ENCODE data around the gene TBC1D9B. TPM values are rescaled to one million over a fixed set of nuclear protein-coding genes. Genes with fewer than 3 reads are reported as not detected.

The TBC1D9B gene
- polyA plus RNA-seq, 2 of the 4 experiments (the other 2 are of a cell fraction) = 37.2 to 64.7 TPM

DNA sequence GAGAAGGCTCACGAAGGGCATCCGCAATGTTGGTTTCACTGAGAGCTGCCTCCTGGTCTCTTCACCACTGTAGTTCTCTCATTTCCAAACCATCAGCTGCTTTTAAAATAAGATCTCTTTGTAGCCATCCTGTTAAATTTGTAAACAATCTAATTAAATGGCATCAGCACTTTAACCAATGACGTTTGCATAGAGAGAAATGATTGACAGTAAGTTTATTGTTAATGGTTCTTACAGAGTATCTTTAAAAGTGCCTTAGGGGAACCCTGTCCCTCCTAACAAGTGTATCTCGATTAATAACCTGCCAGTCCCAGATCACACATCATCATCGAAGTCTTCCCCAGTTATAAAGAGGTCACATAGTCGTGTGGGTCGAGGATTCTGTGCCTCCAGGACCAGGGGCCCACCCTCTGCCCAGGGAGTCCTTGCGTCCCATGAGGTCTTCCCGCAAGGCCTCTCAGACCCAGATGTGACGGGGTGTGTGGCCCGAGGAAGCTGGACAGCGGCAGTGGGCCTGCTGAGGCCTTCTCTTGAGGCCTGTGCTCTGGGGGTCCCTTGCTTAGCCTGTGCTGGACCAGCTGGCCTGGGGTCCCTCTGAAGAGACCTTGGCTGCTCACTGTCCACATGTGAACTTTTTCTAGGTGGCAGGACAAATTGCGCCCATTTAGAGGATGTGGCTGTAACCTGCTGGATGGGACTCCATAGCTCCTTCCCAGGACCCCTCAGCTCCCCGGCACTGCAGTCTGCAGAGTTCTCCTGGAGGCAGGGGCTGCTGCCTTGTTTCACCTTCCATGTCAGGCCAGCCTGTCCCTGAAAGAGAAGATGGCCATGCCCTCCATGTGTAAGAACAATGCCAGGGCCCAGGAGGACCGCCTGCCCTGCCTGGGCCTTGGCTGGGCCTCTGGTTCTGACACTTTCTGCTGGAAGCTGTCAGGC is 70.4 kb downstream of the TBC1D9B start:
- WGBS (ENCODE audit: missing lambda C conversion rate) = 83% methylated on average over 15 of the region's 15 CpGs
- ATAC-seq (0 out of 6 replicates have a peak, but pooled peaks of 1 of the 2 experiments have one; percentile 0), DNase-seq (ENCODE audit: low read depth in 1 of 2, low spot score in 1 of 2) (no peak), FAIRE-seq (no peak)
- no peak overlapping the region for H3K4me2 ChIP-seq
- CTCF ChIA-PET = interaction anchor here (0.6 to 2.3 kb wide), 7 partner anchors 12 to 74 kb away, joined by 3 to 9 read pairs (median 4); partner anchors contain the start of gene TBC1D9B
- 0 out of 6 replicates have a peak overlapping the region, but pooled peaks of 1 of the 2 experiments have one; percentile 0 for H3K27ac ChIP-seq
- POLR2A ChIA-PET = interaction anchor here (0.6 to 1.4 kb wide), 3 partner anchors 10 to 176 kb away, joined by 3 to 7 read pairs (median 3); partner anchors contain the start of gene SQSTM1
- peaks cover 34% of the 10 kb centered on the region; the same call in 2 of the 3 replicates for H3K4me1 ChIP-seq
- H3K4me3 ChIP-seq = no peak overlapping the region
- no peaks in the 10 kb centered on the region for H3K9me3 ChIP-seq
- TF ChIP-seq EHMT2 (IDR thresholded peaks at IDR 0.05; ENCODE audit: low read depth) (no peak), RNF2 (IDR thresholded peaks at IDR 0.05; ENCODE audit: borderline replicate concordance, low read depth) (no peak), RAD21 (conservative IDR thresholded peaks at IDR 0.05 in 1 of 2, IDR thresholded peaks at IDR 0.05 in 1 of 2) (no peak), CEBPB (IDR thresholded peaks at IDR 0.05) (no peak), SMC3 (IDR thresholded peaks at IDR 0.05) (no peak), CBX2 (IDR thresholded peaks at IDR 0.05; ENCODE audit: borderline replicate concordance, low read depth) (no peak), JUN (IDR thresholded peaks at IDR 0.05) (peak; percentile 14 to 72; a peak in 2 of 5 replicates), BHLHE40 (IDR thresholded peaks at IDR 0.05; ENCODE audit: low read depth, low read length) (no peak), ELK1 (IDR thresholded peaks at IDR 0.05; ENCODE audit: low read depth, low read length) (no peak), NFE2L2 (conservative IDR thresholded peaks at IDR 0.05; ENCODE audit: low read length) (no peak), FOSL2 (IDR thresholded peaks at IDR 0.05) (no peak), FOSL2 (CRISPR knock-in tag; IDR thresholded peaks at IDR 0.05) (no peak), POLR2AphosphoS2 (conservative IDR thresholded peaks at IDR 0.05; ENCODE audit: low read length) (peak; percentile 88; the same call in 1 of the 2 replicates), HOXA7 (CRISPR knock-in tag; IDR thresholded peaks at IDR 0.05) (peak; percentile 61; the same call in 1 of the 2 replicates), FOXS1 (CRISPR knock-in tag; IDR thresholded peaks at IDR 0.05) (no peak), HES2 (IDR thresholded peaks at IDR 0.05) (no peak), FOSB (CRISPR knock-in tag; IDR thresholded peaks at IDR 0.05) (peak; percentile 81; the same call in 1 of the 2 replicates), PBX3 (IDR thresholded peaks at IDR 0.05) (peak; percentile 13; the same call in 1 of the 2 replicates), KDM5A (IDR thresholded peaks at IDR 0.05) (no peak), ESRRA (IDR thresholded peaks at IDR 0.05; ENCODE audit: borderline replicate concordance, low read length) (no peak), EP300 (IDR thresholded peaks at IDR 0.05) (no peak), ZFP36 (IDR thresholded peaks at IDR 0.05; ENCODE audit: borderline replicate concordance, partially characterized antibody) (no peak), ZNF302 (CRISPR knock-in tag; IDR thresholded peaks at IDR 0.05) (no peak), HOXB13 (CRISPR knock-in tag; IDR thresholded peaks at IDR 0.05; ENCODE audit: low read depth) (no peak), RFX5 (IDR thresholded peaks at IDR 0.05) (no peak), TP53 (CRISPR knock-in tag; IDR thresholded peaks at IDR 0.05) (0 out of 2 replicates have a peak, but pooled peaks have one; percentile 12), SREBF2 (IDR thresholded peaks at IDR 0.05) (no peak), CTCF (IDR thresholded peaks at IDR 0.05) (no peak)
- TF ChIP-seq, protein P1, sequence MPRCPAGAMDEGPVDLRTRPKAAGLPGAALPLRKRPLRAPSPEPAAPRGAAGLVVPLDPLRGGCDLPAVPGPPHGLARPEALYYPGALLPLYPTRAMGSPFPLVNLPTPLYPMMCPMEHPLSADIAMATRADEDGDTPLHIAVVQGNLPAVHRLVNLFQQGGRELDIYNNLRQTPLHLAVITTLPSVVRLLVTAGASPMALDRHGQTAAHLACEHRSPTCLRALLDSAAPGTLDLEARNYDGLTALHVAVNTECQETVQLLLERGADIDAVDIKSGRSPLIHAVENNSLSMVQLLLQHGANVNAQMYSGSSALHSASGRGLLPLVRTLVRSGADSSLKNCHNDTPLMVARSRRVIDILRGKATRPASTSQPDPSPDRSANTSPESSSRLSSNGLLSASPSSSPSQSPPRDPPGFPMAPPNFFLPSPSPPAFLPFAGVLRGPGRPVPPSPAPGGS (IDR thresholded peaks at IDR 0.05) = no peak
- TF ChIP-seq, protein P2, sequence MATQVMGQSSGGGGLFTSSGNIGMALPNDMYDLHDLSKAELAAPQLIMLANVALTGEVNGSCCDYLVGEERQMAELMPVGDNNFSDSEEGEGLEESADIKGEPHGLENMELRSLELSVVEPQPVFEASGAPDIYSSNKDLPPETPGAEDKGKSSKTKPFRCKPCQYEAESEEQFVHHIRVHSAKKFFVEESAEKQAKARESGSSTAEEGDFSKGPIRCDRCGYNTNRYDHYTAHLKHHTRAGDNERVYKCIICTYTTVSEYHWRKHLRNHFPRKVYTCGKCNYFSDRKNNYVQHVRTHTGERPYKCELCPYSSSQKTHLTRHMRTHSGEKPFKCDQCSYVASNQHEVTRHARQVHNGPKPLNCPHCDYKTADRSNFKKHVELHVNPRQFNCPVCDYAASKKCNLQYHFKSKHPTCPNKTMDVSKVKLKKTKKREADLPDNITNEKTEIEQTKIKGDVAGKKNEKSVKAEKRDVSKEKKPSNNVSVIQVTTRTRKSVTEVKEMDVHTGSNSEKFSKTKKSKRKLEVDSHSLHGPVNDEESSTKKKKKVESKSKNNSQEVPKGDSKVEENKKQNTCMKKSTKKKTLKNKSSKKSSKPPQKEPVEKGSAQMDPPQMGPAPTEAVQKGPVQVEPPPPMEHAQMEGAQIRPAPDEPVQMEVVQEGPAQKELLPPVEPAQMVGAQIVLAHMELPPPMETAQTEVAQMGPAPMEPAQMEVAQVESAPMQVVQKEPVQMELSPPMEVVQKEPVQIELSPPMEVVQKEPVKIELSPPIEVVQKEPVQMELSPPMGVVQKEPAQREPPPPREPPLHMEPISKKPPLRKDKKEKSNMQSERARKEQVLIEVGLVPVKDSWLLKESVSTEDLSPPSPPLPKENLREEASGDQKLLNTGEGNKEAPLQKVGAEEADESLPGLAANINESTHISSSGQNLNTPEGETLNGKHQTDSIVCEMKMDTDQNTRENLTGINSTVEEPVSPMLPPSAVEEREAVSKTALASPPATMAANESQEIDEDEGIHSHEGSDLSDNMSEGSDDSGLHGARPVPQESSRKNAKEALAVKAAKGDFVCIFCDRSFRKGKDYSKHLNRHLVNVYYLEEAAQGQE (IDR thresholded peaks at IDR 0.05) = no peak; the same call in 1 of the 2 replicates

All from A549 (cell line).